Effector CD8-positive, alpha-beta T cell (primary cell): ENCODE data around the gene UGT1A9.
"Not testable (repeated sequence)": the region's sequence is repeated elsewhere in the genome, so short reads cannot be mapped to it uniquely, and the experiment has no call there.

Source experiments
- DNase-seq: peaks from one replicate; lab custom pipeline; 2025; lab: John Stamatoyannopoulos, UW
- total RNA-seq, 4 experiments: gene quantifications; one replicate each; lab custom pipeline; 2026; lab: John Stamatoyannopoulos, UW

UGT1A9 gene
- total RNA-seq = 0 reads per million in 4 experiments

DNA sequence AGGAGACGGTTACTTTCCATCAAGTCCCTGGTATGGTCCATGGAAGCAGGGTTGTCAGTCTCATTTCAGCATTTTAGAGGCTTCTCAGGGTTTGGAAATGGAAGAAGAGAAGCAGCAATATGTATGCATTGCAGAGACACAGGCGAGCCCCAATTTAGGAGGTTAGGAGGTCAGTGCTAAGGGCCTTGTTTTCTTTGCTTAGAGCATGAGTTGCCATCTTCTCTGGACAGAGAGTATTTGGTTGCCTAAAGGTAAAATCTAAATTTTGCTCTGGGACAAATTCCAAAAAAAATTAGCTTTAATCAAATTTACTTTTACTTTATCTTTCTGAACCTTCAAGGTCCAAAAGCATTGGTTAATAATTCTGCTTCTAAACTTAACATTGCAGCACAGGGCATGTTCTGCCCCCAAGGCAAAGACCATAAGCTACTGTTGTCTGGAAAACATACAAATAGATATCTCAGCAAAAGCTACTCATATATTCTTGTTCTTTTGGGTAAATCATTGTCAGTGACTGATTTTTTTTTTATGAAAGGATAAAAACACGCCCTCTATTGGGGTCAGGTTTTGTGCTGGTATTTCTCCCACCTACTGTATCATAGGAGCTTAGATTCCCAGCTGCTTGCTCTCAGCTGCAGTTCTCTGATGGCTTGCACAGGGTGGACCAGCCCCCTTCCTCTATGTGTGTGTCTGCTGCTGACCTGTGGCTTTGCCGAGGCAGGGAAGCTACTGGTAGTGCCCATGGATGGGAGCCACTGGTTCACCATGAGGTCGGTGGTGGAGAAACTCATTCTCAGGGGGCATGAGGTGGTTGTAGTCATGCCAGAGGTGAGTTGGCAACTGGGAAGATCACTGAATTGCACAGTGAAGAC, at the start of gene UGT1A9:
TSS of gene UGT1A9 (plus strand) at position 609 of the 872 bp plus-strand sequence. CDS start at position 646, 37 bp downstream.
- no peak for DNase-seq

DNA sequence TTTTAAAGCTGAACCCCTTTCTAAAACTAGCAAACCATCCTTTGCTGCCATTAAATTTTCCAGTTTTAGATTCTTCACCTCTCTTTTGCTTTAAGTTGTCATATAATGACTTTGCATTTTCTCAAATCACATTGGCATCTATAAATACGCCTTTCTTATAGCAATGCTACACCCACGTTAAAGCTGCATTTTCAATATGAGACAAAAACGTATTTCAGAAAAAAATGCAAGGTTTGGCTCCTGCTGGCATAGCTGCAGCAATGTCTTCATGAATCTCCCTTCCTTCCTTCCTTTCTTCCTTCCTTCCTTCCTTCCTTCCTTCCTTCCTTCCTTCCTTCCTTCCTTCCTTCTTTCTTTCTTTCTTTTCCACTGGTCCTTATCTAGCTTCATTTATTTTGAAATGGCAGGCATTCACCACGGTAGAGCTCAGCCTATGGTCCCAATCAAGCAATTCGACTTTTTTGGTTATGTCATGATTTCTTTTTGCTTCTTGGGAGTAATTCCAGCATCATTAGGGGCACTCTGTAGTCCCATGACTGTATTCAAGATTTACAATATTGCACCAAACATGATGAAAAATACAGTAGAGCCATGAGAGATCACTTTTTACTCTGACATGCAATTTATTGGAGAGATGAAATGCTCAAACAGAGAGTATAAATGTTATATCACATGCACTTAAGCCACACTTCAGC, 44.2 kb upstream of the UGT1A9 start:
- no peak for DNase-seq

DNA sequence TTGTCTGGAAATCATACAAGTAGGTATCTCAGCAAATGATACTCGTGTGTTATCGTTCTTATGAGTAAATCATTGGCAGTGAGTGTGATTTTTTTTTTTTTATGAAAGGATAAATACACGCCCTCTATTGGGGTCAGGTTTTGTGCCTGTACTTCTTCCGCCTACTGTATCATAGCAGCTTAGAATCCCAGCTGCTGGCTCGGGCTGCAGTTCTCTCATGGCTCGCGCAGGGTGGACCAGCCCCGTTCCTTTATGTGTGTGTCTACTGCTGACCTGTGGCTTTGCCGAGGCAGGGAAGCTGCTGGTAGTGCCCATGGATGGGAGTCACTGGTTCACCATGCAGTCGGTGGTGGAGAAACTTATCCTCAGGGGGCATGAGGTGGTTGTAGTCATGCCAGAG, 35.4 kb upstream of the UGT1A9 start, which contains the start of gene UGT1A10:
TSS of gene UGT1A10 (plus strand) at position 143 of the 400 bp plus-strand sequence. CDS start at position 218, 75 bp downstream.
- not testable (repeated sequence) for DNase-seq

DNA sequence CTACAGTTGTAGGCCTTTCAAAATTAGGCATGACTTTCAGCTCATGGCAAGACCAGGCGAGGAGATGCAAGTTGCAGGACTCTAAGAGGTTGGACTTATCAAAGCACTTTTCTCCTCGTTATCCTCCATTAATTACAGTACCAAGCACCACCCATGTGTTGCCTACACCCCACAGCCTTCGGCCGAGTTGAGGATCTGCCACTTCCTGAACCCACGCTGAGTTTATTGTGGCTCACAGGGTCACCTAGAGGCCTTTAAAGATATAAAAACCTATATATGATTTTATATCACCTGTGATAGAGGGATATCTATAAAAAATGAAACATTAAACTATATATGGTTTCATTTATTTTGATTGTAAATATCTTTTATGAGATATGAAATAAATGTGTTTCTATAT, 32.9 kb upstream of the UGT1A9 start:
- DNase-seq = no peak

DNA sequence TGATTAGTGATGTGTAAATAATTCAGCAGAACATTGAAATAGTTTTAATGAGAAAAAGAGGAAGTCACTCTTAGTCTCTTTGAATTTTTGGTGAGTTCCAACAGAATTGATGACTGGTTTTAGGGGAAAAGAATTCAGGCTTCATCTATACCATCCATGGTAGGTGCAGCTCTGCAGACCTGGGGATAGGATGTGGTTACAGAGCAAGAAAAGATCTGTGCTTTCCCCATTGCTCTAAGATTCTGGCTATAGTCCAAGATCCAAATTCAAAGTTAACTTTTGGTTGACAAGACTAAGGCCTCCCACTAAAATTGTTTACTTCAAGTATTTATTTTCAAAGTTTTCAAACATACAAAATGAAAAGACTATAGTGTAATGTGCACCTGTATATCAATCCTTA, 31.8 kb upstream of the UGT1A9 start:
- no peak for DNase-seq

DNA sequence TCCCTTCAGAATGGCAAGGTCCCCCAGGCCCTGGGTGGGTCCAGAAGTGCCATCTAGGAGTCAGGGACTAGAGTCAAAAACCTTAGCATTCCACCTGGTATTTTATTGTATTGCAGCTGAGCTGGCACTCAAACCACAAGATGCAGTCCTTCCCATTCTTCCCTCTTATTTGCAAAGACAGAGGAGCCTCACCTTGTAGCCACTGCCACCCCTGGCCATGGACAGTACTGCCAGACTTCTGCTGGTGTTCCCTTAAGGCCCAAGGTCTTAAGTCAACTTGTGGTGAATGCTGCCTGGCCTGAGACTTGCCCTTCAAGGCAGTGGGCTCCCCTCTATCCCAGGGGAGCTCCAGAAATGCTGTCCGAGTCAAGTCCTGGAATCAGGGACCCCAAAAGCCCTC, 28.6 kb upstream of the UGT1A9 start:
- DNase-seq = no peak

DNA sequence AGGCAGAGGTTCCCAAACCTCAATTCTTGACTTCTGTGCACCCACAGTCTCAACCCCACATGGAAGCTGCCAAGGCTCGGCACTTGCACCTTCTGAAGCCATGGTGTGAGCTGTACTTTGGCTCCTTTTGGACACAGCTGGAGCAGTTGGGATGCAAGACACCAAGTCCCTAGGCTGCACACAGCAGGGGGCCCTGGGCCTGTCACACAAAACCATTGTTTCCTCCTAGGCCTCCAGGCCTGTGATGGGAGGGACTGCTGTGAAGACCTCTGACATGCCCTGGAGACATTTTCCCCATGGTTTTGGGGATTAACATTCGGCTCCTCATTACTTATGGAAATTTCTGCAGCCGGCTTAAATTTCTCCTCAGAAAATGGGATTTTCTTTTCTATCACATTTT, 25.7 kb upstream of the UGT1A9 start:
- DNase-seq = not testable (repeated sequence)

DNA sequence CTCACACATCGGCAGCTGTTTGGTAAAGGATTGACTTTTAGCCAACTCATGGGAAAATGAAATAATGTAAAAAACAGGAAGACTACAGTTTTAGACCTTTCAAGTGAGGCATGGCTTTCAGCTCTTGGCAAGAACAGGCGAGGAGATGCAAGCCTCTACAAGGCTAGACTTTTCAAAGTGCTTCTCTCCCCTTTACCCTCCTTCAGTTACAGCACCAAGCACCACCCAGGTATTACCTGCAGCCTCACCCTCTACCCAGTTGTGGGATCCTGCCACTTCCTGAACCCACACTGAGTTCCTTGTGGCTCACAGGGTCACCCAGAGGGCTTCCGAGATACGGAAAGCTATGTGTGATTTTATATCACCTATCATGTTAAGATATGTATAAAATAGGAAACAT, 20.7 kb upstream of the UGT1A9 start:
- DNase-seq = no peak

DNA sequence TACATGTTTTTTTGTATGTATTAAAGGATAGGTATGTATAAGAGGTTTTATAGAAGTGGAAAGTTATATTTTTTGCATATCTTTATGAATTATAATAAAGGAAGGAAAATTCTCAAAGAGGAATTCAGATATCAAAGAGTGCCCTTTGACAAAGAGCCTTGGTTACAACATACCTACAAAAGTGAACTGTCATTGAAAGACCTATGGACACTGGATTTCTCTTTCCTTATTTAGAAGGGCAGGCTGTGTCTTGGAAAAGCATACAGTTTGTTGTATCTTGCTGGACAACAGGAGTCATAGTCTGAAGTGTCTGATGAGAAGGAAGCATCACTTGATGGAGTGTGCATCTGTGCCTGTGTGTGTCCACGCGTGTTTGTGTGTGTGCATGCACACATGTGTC, 20.3 kb upstream of the UGT1A9 start:
- DNase-seq = no peak

DNA sequence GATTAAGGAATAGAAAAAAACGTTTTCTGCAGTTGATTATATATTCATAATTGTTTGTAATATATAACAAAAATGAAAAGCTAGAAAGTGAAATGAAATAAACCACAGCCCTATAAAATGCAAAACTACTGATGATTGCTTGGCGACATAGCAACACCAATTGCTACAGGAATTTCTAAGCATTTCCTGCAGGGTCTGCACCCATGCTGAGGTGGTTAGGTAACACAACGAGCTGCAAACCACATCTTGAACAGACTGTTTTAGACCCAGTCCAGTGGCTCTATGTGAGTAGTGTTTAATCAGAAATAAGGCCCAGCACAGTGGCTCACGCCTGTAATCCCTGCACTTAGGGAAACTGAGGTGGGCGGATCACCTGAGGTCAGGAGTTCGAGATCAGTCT, 17.2 kb upstream of the UGT1A9 start:
- DNase-seq = no peak

DNA sequence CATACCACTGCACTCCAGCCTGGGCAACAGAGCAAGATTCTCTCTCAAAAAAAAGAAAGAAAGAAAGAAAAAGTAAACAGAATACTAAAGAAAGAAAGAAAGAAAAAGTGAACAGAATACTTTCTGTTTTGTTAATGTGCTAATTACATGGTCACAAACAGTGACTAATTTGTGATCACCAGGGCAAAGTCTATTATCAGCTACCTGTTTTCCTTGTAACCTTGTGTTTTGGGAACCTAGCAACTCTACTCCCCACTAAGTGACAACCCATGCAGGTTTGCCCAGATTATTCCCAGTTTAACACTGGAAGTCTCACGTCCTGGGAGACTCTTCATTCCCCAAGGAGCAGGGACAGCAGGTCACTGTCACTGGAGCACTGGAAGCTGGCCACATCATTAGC, 16.7 kb upstream of the UGT1A9 start:
- DNase-seq = no peak

DNA sequence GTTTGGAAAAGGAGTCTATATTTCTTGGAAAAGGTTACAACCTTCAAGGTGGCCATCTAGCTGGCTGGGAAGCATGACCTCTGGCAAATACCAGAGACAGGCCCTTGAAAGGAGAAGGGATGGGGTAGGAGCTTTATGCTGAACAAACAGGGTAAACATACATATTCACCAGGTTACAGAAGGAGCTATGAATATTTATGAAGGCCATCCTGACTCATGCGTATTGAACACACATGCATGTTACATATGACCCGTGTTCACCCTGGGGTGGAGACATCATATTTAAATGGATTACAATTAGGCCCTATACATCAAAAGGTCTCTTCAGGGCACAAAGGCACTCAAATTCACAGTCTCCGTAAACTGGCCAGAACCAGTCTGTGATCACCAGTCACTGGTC, 15.8 kb upstream of the UGT1A9 start:
- not testable (repeated sequence) for DNase-seq

DNA sequence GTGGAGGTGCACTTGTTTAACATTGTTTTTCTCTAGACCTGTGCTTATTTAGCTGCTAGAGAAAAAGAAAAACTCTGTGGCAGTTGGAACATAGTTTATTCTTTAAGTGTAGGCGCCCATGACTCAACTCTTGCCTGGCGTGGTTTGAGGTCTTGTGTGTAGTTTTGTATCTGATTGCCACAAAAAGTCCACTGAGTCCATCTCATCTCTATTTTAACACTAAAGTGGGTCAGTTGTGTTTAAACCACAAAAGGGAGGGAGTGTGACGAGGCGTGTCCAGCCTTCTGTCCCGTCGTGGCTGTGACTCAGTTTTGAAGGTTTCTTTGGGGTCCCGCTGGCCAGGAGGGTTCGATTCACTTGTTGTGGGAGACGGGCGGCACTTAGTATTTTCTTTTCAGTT, 15.3 kb upstream of the UGT1A9 start:
- no peak for DNase-seq

DNA sequence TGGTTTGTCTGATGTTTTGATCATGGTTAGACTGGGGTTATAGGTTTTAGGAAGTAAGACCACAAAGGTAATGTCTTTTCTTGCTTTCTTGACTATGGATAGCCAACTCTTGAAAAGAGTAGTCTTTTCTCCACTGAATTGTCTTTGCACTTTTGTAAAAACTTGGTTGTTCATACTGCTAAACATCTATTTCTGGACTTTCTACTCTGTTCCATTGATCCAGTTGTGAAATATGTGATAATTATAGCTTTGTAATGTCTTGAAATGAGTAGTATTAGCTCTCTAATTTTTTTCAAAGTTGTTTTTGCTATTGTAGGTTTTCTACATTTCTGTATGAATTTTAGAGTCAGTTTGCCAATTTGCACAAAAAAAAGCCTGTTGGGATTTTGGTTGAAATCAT, 13.1 kb upstream of the UGT1A9 start:
- no peak for DNase-seq

DNA sequence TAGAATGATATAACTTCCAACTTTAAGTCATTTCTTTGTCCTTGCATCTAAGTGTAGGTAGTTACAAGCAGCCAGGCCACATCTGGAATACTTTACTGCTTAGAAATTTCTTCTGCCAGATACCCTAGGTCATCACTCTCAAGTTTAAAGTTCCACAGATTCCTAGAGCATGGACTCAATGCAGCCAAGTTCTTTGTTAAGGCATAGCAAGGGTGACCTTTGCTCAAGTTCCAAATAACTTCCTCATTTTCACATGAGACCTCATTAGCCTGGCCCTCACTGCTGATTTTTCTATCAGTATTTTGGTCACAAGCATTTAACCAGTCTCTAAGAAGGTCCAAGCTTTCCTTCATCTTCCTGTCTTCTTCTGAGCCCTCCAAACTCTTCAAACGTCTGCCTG, 7.8 kb upstream of the UGT1A9 start:
- no peak for DNase-seq

DNA sequence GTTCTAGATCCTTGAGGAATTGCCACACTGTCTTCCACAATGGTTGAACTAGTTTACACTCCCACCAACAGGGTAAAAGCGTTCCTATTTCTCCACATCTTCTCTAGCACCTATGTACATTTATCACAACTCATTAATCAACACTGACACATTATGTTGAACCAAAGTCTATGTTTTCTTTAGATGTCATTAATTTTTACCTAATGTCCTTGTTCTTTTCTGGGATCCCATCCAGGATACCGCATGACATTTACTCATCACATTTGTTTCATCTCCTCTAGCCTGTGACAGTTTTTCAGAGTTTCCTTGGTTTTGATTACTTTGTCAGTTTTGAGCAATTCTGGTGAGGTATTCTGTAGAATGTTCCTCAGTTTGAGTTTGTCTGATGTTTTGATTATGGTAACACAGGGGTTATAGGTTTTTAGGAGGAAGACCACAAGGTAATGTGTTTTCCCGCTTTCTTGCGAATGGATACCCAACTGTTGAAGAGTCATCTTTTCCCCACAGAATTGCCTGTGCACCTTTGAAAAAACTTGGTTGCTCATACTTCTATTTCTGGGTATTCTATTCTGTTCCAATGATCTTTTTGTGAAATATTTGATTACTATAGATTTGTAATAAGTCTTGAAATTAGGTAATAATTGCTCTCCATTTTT, 3.0 kb upstream of the UGT1A9 start:
- no peak for DNase-seq

DNA sequence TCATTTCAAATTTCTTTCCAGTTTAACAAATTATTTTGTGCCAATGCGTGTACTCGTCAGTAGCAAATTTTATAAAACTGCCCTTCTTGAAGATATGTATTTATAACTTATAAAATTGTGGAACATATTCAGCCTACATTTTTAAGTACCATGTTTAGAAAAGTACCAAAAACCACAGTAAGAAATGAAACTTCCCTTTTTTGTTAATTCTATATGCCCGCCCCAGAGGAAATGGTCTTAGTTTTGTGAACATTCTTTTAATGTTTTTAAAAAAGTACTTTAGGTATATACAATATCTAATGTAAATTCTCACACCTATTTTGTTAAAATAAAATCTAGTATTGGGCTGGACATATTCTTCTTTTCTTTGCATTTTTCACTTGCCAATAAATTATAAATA, 1.2 kb downstream of the UGT1A9 start:
- no peak for DNase-seq

DNA sequence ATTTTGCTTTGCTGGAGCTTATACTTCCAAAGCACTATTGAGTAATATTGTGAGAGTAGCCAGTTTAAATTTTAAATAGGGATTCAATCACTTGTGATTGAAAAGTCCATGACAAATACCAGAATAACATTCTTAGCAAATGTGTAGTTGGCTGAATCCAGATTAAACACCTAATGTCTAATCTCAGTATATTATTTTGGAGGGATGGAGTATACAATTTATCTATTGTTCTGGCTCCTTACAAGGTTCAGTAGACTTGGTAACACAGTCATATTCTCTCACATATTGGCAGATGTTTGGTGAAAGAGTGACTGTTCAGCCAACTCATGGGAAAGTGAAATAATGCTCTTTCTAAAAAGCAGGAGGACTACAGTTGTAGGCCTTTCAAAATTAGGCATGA, 2.2 kb downstream of the UGT1A9 start:
- DNase-seq = no peak

DNA sequence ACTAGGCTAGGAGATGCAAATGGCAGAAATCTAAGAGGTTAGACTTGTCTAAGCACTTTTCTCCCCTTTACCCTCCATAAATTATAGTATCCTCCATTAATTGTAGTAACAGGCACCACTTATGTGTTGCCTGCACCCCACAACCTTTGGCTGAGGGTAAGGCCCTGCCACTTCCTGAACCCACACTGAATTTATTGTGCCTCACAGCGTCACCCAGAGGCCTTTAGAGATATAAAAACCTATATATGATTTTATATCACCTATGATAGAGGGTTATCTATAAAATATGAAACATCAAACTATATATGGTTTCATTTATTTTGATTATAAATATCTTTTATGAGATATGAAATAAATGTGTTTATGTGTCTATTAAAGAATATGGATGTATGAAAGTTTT, 2.6 kb downstream of the UGT1A9 start:
- no peak for DNase-seq

DNA sequence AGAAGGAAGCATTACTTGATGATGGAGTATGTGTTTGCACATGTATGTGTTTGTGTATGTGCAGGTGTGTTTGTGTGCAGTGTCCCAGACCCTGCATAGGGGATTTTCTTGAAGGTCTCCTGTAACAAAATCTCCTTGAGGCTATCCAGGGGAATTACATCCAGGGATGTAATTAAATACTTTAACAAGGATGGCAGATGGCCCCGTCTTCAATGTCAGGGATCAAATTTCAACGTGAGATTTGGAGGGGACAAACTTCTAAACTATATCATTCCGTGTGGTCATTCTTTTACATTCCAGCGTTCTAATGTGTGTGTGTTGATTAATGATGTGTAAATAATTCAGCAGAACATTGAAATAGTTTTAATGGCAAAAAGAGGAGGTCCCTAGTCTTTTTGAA, 3.3 kb downstream of the UGT1A9 start:
- no peak for DNase-seq

DNA sequence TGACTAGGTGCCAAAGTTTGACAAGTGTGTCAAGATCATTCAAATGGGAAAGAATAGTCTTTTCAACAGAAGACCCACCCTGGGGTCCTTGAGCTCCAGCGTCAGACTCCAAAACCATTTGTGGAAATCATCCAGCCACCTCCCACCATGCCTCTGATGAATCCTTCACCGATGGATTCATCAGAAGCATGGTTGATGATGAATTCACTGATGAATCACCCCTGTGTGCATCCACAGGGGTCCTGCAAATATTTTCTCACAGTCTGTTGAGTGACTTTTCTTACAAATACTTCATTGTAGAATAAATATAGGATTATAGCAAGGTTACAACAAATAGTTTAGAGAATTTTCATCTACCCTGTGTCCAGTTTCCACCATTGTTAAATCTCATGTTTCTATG, 4.3 kb downstream of the UGT1A9 start:
- no peak for DNase-seq

DNA sequence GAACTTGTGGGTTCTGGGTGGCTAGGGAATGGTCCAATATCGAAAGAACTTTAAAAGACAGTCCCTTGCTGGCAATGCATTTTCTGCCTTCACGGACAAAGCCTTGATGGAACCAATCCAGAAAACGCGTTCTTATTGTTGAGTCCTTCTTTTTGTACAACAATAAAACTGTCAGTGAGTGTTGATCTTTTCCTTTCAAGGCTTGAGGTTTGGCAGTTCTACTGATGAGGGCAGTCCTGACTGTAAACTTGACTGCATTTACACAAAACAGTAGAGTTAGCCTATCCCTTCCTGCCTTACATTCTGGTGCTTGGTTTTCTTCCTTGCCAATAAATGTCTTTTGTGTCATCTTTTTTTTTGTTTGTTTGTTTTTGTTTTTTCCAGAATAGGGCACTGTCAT, 7.5 kb downstream of the UGT1A9 start:
- DNase-seq = no peak
